HEK293 (cell line): ENCODE results near the gene GLRA3.

ENCODE experiments used
- CTCF ChIA-PET: fragments of 350-600 bp; formaldehyde crosslinking; extraction: SDS; loops from one replicate; lab custom pipeline; 2021; ENCODE audit warnings: antibody characterized with exemption; lab: Yijun Ruan, JAX
- POLR2A ChIA-PET: fragments of 300-600 bp; formaldehyde crosslinking; extraction: SDS; loops from one replicate; lab custom pipeline; 2020; ENCODE audit warnings: antibody characterized with exemption, inconsistent platforms; lab: Yijun Ruan, JAX
- H3K27ac ChIP-seq: fragments of 200-500 bp; sonication (Bioruptor generic); 2 replicates; pipeline ENCODE4 v1.5.1; 2014; ENCODE audit warnings: low read depth, low read length, control low read depth, inconsistent platforms; ENCODE audit errors: extremely low read depth
- H3K36me3 ChIP-seq, 2 experiments: fragments of 200-500 bp in 1 of 2; sonication (Bioruptor generic) in 1 of 2; 1 replicate in 1 of 2; 2 replicates in 1 of 2; pipeline ENCODE4 v1.5.1; 2014 to 2017; ENCODE audit warnings: inconsistent platforms in 2 of 2, low read length in 2 of 2; ENCODE audit not compliant: control insufficient read depth in 2 of 2, insufficient read depth in 1 of 2
- H3K4me1 ChIP-seq: fragments of 200-500 bp; sonication (Bioruptor generic); 2 replicates; pipeline ENCODE4 v1.5.1; 2014; ENCODE audit warnings: mild to moderate bottlenecking, low read length, inconsistent platforms; ENCODE audit not compliant: control insufficient read depth, insufficient read depth
- H3K4me3 ChIP-seq: 2 replicates; pipeline ENCODE4 v1.5.1; 2011; ENCODE audit warnings: low read depth, mild to moderate bottlenecking, control low read depth, low read length, moderate library complexity
- H3K9me3 ChIP-seq: fragments of 200-500 bp; sonication (Bioruptor generic); 2 replicates; pipeline ENCODE4 v1.5.1; 2014; ENCODE audit warnings: low read depth, low read length, inconsistent platforms; ENCODE audit not compliant: control insufficient read depth, insufficient read depth
- BCL6B ChIP-seq: fragments of 450-650 bp; formaldehyde crosslinking; IDR thresholded peaks from 2 replicates; pipeline ENCODE4 v1.5.1; 2017; ENCODE audit warnings: missing biosample characterization, missing genetic modification characterization
- FEZF1 ChIP-seq: fragments of 450-650 bp; formaldehyde crosslinking; IDR thresholded peaks from 2 replicates; pipeline ENCODE4 v1.5.1; 2016; ENCODE audit warnings: missing biosample characterization, missing genetic modification characterization
- GLI2 ChIP-seq: fragments of 450-650 bp; formaldehyde crosslinking; IDR thresholded peaks from 2 replicates; pipeline ENCODE4; 2017; ENCODE audit warnings: missing biosample characterization, missing genetic modification characterization, low read depth, borderline replicate concordance
- MZF1 ChIP-seq: fragments of 450-650 bp; formaldehyde crosslinking; IDR thresholded peaks from 2 replicates; pipeline ENCODE4 v1.5.1; 2017; ENCODE audit warnings: missing biosample characterization, missing genetic modification characterization, borderline replicate concordance
- PRDM10 ChIP-seq: fragments of 450-650 bp; formaldehyde crosslinking; IDR thresholded peaks from 2 replicates; pipeline ENCODE4 v1.5.1; 2016; ENCODE audit warnings: missing biosample characterization, missing genetic modification characterization
- SETDB1 ChIP-seq: IDR thresholded peaks from one replicate; pipeline ENCODE4 v1.6.1; 2017; ENCODE audit warnings: mild to moderate bottlenecking, low read length, moderate library complexity, mixed read lengths; ENCODE audit not compliant: insufficient read length
- ZFP37 ChIP-seq: fragments of 450-650 bp; formaldehyde crosslinking; IDR thresholded peaks from 2 replicates; pipeline ENCODE4 v1.5.1; 2016; ENCODE audit warnings: missing biosample characterization, missing genetic modification characterization
- ZIC2 ChIP-seq: fragments of 450-650 bp; formaldehyde crosslinking; IDR thresholded peaks from 2 replicates; pipeline ENCODE4 v1.5.1; 2016; ENCODE audit warnings: missing biosample characterization, missing genetic modification characterization
- ZNF18 ChIP-seq: fragments of 450-650 bp; formaldehyde crosslinking; IDR thresholded peaks from 2 replicates; pipeline ENCODE4 v1.5.1; 2016; ENCODE audit warnings: missing biosample characterization, missing genetic modification characterization
- ZNF214 ChIP-seq: fragments of 450-650 bp; formaldehyde crosslinking; IDR thresholded peaks from 2 replicates; pipeline ENCODE4 v1.5.1; 2017; ENCODE audit warnings: missing biosample characterization, mild to moderate bottlenecking, missing genetic modification characterization, borderline replicate concordance
- ZNF26 ChIP-seq: fragments of 450-650 bp; formaldehyde crosslinking; IDR thresholded peaks from 2 replicates; pipeline ENCODE4 v1.5.1; 2016; ENCODE audit warnings: missing biosample characterization, missing genetic modification characterization
- ZNF302 ChIP-seq: fragments of 450-650 bp; formaldehyde crosslinking; IDR thresholded peaks from 2 replicates; pipeline ENCODE4 v1.5.1; 2016; ENCODE audit warnings: missing biosample characterization, missing genetic modification characterization, low read depth
- ZNF311 ChIP-seq: fragments of 450-650 bp; formaldehyde crosslinking; IDR thresholded peaks from 2 replicates; pipeline ENCODE4 v1.5.1; 2017; ENCODE audit warnings: missing biosample characterization, missing genetic modification characterization, borderline replicate concordance
- ZNF335 ChIP-seq: fragments of 450-650 bp; formaldehyde crosslinking; conservative IDR thresholded peaks from 2 replicates; pipeline ENCODE4 v1.5.1; 2016; ENCODE audit warnings: missing biosample characterization, missing genetic modification characterization
- ZNF423 ChIP-seq: fragments of 450-650 bp; formaldehyde crosslinking; IDR thresholded peaks from 2 replicates; pipeline ENCODE4 v1.5.1; 2016; ENCODE audit warnings: missing biosample characterization, missing genetic modification characterization
- ZNF521 ChIP-seq: fragments of 450-650 bp; formaldehyde crosslinking; IDR thresholded peaks from 2 replicates; pipeline ENCODE4 v1.5.1; 2017; ENCODE audit warnings: missing biosample characterization, mild to moderate bottlenecking, missing genetic modification characterization
- ZNF660 ChIP-seq: fragments of 450-650 bp; IDR thresholded peaks from 2 replicates; pipeline ENCODE4 v1.5.1; 2018; ENCODE audit warnings: missing biosample characterization, mild to moderate bottlenecking, missing genetic modification characterization
- ZNF692 ChIP-seq: fragments of 450-650 bp; formaldehyde crosslinking; IDR thresholded peaks from 2 replicates; pipeline ENCODE4 v1.5.1; 2016; ENCODE audit warnings: missing biosample characterization, missing genetic modification characterization
- ZNF777 ChIP-seq: fragments of 450-650 bp; formaldehyde crosslinking; IDR thresholded peaks from 2 replicates; pipeline ENCODE4 v1.5.1; 2017; ENCODE audit warnings: missing biosample characterization, missing genetic modification characterization, borderline replicate concordance
- ZNF791 ChIP-seq: fragments of 450-650 bp; formaldehyde crosslinking; IDR thresholded peaks from 2 replicates; pipeline ENCODE4 v1.5.1; 2016; ENCODE audit warnings: missing biosample characterization, missing genetic modification characterization
- ZSCAN4 ChIP-seq: fragments of 450-650 bp; formaldehyde crosslinking; IDR thresholded peaks from 2 replicates; pipeline ENCODE4 v1.5.1; 2017; ENCODE audit warnings: missing biosample characterization, missing genetic modification characterization

GLRA3 gene

GRCh38 chr4:174629265-174629664 lies 199.8 kb downstream of the GLRA3 start:
- Histone ChIP-seq H3K36me3 (no peaks in the 10 kb centered on the region), H3K4me3 (no peak overlapping the region)
- ChIA-PET POLR2A (no interaction called here), CTCF (no interaction called here)
- TF ChIP-seq ZIC2 (no peak), ZNF660 (tag by site-specific recombination) (no peak), ZNF335 (tag by site-specific recombination) (no peak), ZNF302 (no peak), PRDM10 (tag by site-specific recombination) (no peak), ZNF26 (tag by site-specific recombination) (no peak), ZNF521 (tag by site-specific recombination) (no peak), ZNF311 (tag by site-specific recombination) (no peak), ZNF791 (no peak), SETDB1 (no peak)
- TF ChIP-seq, all 188 proteins: peak for 0
- Histone ChIP-seq H3K27ac (no peak overlapping the region), H3K4me1 (peaks cover 5% of the 10 kb centered on the region; the same call in 1 of the 2 replicates), H3K9me3 (no peaks in the 10 kb centered on the region)

GRCh38 chr4:174628191-174628590 lies 200.9 kb downstream of the GLRA3 start:
- POLR2A ChIA-PET: no interaction called here
- H3K4me1 ChIP-seq: peaks cover 5% of the 10 kb centered on the region; the same call in 1 of the 2 replicates
- CTCF ChIA-PET: no interaction called here
- TF ChIP-seq ZNF777 (no peak), ZSCAN4 (tag by site-specific recombination) (no peak), MZF1 (tag by site-specific recombination) (no peak), ZFP37 (tag by site-specific recombination) (no peak), BCL6B (tag by site-specific recombination) (no peak), GLI2 (tag by site-specific recombination) (no peak), ZNF214 (tag by site-specific recombination) (no peak), ZNF18 (tag by site-specific recombination) (no peak), ZNF423 (tag by site-specific recombination) (no peak), ZNF692 (tag by site-specific recombination) (no peak), FEZF1 (tag by site-specific recombination) (no peak)
- no peaks in the 10 kb centered on the region for H3K9me3 ChIP-seq
- no peak overlapping the region for H3K4me3 ChIP-seq
- H3K36me3 ChIP-seq: no peaks in the 10 kb centered on the region
- H3K27ac ChIP-seq: no peak overlapping the region
